ENCODE data around the gene EFCAB11. TPM values are rescaled to one million over a fixed set of nuclear protein-coding genes. Genes with fewer than 3 reads are reported as not detected.

The EFCAB11 gene
- total and polyA plus RNA-seq, 2 experiments from 2014 or later: 7.7 to 24.6 TPM

DNA sequence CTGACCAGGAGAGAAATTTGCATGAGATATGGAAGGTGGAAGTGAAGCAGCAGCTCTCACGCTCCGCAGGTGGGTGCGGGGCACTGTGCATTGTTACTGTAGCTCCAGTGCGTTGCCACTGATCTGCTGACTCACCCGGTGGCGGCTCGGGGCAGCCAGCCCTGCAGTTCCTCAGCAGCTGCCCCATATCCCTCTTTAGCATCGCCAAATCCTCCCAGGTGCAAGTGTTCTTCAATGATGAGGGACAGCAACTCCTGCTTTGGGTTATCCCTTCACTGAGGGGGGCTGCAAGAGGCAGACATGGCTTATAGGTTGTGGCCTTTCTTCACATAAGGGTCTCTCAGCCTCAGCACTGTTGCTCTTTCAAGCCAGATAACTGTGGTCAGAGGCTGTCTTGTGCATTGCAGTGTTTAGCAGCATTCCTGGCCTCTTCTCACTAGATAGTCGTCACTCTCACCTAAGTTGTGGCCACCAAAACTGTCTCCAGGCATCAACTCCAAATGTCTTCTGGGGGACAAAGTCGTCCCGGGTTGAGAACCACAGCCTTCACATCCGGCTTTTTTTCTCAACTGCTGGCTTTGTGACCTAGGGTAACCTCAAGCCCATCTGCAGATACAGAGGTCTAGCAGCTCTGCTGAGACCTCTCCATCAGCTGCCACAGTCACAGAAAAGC, 180.8 kb downstream of the EFCAB11 start (continued):
- TF ChIP-seq, protein P1, sequence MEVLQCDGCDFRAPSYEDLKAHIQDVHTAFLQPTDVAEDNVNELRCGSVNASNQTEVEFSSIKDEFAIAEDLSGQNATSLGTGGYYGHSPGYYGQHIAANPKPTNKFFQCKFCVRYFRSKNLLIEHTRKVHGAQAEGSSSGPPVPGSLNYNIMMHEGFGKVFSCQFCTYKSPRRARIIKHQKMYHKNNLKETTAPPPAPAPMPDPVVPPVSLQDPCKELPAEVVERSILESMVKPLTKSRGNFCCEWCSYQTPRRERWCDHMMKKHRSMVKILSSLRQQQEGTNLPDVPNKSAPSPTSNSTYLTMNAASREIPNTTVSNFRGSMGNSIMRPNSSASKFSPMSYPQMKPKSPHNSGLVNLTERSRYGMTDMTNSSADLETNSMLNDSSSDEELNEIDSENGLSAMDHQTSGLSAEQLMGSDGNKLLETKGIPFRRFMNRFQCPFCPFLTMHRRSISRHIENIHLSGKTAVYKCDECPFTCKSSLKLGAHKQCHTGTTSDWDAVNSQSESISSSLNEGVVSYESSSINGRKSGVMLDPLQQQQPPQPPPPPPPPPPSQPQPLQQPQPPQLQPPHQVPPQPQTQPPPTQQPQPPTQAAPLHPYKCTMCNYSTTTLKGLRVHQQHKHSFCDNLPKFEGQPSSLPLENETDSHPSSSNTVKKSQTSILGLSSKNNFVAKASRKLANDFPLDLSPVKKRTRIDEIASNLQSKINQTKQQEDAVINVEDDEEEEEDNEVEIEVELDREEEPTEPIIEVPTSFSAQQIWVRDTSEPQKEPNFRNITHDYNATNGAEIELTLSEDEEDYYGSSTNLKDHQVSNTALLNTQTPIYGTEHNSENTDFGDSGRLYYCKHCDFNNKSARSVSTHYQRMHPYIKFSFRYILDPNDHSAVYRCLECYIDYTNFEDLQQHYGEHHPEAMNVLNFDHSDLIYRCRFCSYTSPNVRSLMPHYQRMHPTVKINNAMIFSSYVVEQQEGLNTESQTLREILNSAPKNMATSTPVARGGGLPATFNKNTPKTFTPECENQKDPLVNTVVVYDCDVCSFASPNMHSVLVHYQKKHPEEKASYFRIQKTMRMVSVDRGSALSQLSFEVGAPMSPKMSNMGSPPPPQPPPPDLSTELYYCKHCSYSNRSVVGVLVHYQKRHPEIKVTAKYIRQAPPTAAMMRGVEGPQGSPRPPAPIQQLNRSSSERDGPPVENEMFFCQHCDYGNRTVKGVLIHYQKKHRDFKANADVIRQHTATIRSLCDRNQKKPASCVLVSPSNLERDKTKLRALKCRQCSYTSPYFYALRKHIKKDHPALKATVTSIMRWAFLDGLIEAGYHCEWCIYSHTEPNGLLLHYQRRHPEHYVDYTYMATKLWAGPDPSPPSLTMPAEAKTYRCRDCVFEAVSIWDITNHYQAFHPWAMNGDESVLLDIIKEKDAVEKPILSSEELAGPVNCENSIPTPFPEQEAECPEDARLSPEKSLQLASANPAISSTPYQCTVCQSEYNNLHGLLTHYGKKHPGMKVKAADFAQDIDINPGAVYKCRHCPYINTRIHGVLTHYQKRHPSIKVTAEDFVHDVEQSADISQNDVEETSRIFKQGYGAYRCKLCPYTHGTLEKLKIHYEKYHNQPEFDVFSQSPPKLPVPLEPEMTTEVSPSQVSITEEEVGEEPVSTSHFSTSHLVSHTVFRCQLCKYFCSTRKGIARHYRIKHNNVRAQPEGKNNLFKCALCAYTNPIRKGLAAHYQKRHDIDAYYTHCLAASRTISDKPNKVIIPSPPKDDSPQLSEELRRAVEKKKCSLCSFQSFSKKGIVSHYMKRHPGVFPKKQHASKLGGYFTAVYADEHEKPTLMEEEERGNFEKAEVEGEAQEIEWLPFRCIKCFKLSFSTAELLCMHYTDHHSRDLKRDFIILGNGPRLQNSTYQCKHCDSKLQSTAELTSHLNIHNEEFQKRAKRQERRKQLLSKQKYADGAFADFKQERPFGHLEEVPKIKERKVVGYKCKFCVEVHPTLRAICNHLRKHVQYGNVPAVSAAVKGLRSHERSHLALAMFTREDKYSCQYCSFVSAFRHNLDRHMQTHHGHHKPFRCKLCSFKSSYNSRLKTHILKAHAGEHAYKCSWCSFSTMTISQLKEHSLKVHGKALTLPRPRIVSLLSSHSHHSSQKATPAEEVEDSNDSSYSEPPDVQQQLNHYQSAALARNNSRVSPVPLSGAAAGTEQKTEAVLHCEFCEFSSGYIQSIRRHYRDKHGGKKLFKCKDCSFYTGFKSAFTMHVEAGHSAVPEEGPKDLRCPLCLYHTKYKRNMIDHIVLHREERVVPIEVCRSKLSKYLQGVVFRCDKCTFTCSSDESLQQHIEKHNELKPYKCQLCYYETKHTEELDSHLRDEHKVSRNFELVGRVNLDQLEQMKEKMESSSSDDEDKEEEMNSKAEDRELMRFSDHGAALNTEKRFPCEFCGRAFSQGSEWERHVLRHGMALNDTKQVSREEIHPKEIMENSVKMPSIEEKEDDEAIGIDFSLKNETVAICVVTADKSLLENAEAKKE (CRISPR knock-in tag; IDR thresholded peaks at IDR 0.05): no peak
- no peak for TF ChIP-seq CREB1 (CRISPR knock-in tag; IDR thresholded peaks at IDR 0.05; ENCODE audit: low read depth)
- TF ChIP-seq, protein P2, sequence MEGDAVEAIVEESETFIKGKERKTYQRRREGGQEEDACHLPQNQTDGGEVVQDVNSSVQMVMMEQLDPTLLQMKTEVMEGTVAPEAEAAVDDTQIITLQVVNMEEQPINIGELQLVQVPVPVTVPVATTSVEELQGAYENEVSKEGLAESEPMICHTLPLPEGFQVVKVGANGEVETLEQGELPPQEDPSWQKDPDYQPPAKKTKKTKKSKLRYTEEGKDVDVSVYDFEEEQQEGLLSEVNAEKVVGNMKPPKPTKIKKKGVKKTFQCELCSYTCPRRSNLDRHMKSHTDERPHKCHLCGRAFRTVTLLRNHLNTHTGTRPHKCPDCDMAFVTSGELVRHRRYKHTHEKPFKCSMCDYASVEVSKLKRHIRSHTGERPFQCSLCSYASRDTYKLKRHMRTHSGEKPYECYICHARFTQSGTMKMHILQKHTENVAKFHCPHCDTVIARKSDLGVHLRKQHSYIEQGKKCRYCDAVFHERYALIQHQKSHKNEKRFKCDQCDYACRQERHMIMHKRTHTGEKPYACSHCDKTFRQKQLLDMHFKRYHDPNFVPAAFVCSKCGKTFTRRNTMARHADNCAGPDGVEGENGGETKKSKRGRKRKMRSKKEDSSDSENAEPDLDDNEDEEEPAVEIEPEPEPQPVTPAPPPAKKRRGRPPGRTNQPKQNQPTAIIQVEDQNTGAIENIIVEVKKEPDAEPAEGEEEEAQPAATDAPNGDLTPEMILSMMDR (conservative IDR thresholded peaks at IDR 0.05; ENCODE audit: low read depth in 2 of 2): no peak

DNA sequence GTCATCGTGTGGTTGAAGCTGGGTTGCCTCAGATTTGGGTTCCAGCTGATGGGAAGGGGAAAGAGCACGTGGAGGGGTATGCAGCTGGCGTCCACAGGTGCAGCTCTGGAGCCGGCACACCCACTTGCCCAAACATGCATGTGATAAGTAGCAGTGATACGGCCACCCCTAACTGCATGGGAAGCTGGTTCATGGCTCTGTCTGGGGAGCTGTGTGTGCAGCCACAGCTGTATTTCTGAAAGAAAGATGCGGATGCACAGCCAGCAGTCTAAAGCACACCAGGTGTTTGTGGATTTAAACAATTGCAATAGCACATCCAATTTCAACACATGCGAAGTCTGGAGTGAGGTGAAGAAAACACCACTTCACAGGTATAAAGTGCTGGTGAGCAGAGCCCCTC, 181.4 kb downstream of the EFCAB11 start:
- peaks cover 33% of the 10 kb centered on the region for H3K4me1 Mint-ChIP-seq
- Histone ChIP-seq H2AFZ (peak overlapping the region; percentile 67; the same call in 1 of the 2 replicates), H3K27ac (ENCODE audit: low read depth) (no peak overlapping the region), H3K4me2 (peak overlapping the region; percentile 17; the same call in 1 of the 2 replicates), H3K9me2 (ENCODE audit: insufficient read depth) (no peaks in the 10 kb centered on the region), H3F3A (replicated peaks; ENCODE audit: low read depth) (no peaks in the 10 kb centered on the region), H3K4me1 (ENCODE audit: insufficient read depth) (peaks cover 15% of the 10 kb centered on the region), H3K4me3 (no peak overlapping the region), H3K27me3 (ENCODE audit: insufficient read depth) (no peaks in the 10 kb centered on the region), H4K20me1 (replicated peaks; ENCODE audit: insufficient read depth) (no peaks in the 10 kb centered on the region), H3K79me2 (replicated peaks; ENCODE audit: insufficient read depth) (no peaks in the 10 kb centered on the region), H3K36me3 (ENCODE audit: insufficient read depth) (no peaks in the 10 kb centered on the region)
- H3K4me3 Mint-ChIP-seq: no peak overlapping the region; the same call in 2 of the 3 replicates
- no peak for DNase-seq (ENCODE audit: low spot score)
- no peaks in the 10 kb centered on the region for H3K36me3 Mint-ChIP-seq (ENCODE audit: low read depth)
- no peak; the same call in 2 of the 3 replicates for ATAC-seq
- H3K27me3 Mint-ChIP-seq (ENCODE audit: insufficient read depth, low read depth, poor library complexity): peaks cover 10% of the 10 kb centered on the region
- H3K9me3 Mint-ChIP-seq: no peaks in the 10 kb centered on the region
- peak overlapping the region; percentile 81; the same call in 1 of the 2 replicates for H3K27ac Mint-ChIP-seq
- TF ChIP-seq ZNF114 (CRISPR knock-in tag; IDR thresholded peaks at IDR 0.05) (no peak), POLR2AphosphoS5 (IDR thresholded peaks at IDR 0.05; ENCODE audit: low read depth) (no peak), CREB1 (CRISPR knock-in tag; IDR thresholded peaks at IDR 0.05; ENCODE audit: low read depth) (no peak), EZH2phosphoT487 (IDR thresholded peaks at IDR 0.05; ENCODE audit: unreplicated experiment) (no peak), STAT1 (IDR thresholded peaks at IDR 0.05; ENCODE audit: unreplicated experiment) (no peak), NANOG (IDR thresholded peaks at IDR 0.05; ENCODE audit: borderline replicate concordance) (no peak)
- TF ChIP-seq, protein P3, sequence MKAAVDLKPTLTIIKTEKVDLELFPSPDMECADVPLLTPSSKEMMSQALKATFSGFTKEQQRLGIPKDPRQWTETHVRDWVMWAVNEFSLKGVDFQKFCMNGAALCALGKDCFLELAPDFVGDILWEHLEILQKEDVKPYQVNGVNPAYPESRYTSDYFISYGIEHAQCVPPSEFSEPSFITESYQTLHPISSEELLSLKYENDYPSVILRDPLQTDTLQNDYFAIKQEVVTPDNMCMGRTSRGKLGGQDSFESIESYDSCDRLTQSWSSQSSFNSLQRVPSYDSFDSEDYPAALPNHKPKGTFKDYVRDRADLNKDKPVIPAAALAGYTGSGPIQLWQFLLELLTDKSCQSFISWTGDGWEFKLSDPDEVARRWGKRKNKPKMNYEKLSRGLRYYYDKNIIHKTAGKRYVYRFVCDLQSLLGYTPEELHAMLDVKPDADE (IDR thresholded peaks at IDR 0.05): no peak

Data from GM23338 (cell line).